ENCODE measurements around the gene KRCC1.

The KRCC1 gene

DNA sequence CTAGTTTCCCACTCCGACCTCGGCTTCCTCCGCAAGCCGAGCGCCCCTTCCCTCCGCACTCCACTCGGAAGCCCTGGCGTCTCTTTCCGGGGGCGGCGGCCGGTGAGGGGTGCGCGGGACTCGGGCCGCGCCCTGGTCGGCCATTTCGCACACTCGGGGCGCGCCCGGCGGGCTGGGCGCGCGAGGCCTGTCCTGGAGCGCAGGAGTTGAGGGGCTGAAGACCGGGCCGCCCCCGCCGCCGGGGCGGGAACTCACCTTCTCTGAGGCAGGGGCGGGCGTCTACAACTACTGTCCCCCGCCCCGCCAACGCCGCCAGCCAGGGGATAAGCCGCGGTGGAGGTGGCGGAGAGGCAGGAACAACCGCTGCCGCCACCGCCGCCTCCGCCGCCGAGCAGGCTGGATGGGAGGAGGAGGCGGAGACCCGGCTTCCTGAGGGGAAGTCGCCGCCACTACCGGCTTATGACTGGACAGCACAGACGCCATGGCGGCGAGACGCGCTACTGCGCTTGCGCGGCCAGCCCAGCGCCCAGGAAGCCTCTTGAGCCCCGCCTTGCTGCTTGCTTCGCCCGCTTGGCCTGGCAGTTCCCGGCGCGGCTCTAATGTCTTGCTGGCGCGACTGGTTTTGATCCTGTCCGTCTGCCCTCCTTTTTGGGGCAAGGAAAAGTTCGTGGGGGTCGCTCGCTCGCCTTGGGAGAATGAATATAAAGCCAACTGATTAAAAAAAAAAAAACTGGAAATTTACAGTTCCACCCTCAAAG lies at the start of gene KRCC1:
KRCC1 (minus strand) TSS at position 413 of the 758 bp plus-strand sequence. CDS start 27,220 bp downstream, outside the sequence.
- H3K4me3 ChIP-seq (replicated peaks in 1 of 2; ENCODE audit: low read depth in 2 of 2, low read length in 2 of 2): peak within 1 kb of the TSS; percentile 74 to 80
- TF ChIP-seq, protein P1, sequence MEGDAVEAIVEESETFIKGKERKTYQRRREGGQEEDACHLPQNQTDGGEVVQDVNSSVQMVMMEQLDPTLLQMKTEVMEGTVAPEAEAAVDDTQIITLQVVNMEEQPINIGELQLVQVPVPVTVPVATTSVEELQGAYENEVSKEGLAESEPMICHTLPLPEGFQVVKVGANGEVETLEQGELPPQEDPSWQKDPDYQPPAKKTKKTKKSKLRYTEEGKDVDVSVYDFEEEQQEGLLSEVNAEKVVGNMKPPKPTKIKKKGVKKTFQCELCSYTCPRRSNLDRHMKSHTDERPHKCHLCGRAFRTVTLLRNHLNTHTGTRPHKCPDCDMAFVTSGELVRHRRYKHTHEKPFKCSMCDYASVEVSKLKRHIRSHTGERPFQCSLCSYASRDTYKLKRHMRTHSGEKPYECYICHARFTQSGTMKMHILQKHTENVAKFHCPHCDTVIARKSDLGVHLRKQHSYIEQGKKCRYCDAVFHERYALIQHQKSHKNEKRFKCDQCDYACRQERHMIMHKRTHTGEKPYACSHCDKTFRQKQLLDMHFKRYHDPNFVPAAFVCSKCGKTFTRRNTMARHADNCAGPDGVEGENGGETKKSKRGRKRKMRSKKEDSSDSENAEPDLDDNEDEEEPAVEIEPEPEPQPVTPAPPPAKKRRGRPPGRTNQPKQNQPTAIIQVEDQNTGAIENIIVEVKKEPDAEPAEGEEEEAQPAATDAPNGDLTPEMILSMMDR (IDR thresholded peaks at IDR 0.05; ENCODE audit: low read depth, low read length): no peak
- peak; percentile 97 to 98 for DNase-seq (ENCODE audit: low read depth in 2 of 2)

DNA sequence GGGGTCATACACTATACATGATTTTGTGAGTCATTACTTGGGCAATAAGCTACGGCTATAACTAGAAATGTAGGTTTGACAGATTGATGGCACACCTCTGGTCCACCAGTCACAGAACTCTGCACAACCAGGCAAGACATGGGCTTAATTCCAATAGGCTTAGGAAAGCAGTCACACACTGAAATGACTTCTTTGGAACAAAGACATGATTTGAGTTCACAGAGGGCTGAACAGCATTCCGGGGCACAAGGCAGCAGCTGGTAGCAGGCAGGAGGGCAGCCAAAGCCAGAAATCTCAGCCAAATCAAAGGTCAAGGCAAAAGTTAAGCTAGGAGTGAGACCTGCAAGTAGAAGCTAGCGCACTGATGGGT lies 44.9 kb upstream of the KRCC1 start:
- TF ChIP-seq, protein P1 (IDR thresholded peaks at IDR 0.05; ENCODE audit: low read depth, low read length): no peak
- DNase-seq (ENCODE audit: low read depth in 2 of 2): no peak
- H3K4me3 ChIP-seq (replicated peaks in 1 of 2; ENCODE audit: low read depth in 2 of 2, low read length in 2 of 2): no peak overlapping the region

DNA sequence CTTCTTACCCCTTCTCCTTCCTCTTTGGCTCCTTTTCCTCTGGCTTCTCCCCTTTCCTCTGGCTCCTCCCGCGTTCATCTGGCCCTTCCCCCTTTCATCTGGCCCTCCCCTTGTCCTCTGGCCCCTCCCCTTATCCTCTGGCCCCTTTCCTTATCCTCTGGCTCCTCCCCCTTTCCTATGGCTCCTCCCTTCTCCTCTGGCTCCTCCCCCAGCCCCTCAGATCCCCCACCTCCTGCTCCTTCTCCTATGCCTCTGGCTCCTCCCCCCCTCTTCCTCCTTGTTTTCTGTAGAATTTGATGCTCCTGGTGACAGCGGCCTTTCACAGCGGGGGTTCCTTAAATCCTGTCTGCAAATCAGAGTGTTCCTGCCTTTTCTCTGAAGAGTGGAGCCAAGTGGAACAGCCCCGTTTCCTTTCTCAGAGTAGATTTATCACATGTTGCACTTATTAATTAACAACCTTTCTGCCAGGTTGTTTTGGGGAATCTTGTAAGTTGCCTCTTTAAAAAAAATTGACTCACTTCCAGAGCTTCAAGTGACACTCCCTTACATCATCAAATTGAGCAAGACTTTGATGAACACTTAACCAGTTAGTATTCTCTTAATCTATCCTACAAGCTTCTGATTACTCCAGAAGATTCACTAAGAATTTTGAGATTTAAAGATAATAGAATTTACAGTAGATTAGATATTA lies 44.4 kb upstream of the KRCC1 start:
- TF ChIP-seq, protein P1 (IDR thresholded peaks at IDR 0.05; ENCODE audit: low read depth, low read length): no peak
- peak; percentile 10 to 41 for DNase-seq (ENCODE audit: low read depth in 2 of 2)

DNA sequence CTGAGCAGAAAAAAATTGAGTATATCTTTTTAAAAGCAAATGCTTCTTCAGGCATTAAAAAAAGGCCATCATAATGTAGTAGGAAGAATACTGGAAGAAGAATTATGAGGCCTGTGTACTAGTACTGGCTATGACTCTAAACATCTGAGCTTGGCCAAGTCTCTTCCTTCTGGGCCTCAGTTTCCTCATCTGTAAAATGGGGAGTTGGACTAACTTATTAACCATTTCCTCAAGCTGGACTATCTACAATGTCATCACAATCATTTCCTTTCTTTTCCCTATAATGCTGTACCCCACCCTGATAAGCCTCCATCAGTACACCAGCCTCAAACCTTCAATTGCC lies 42.9 kb upstream of the KRCC1 start:
- DNase-seq (ENCODE audit: low read depth in 2 of 2): no peak
- no peak overlapping the region for H3K4me3 ChIP-seq (replicated peaks in 1 of 2; ENCODE audit: low read depth in 2 of 2, low read length in 2 of 2)
- TF ChIP-seq, protein P1 (IDR thresholded peaks at IDR 0.05; ENCODE audit: low read depth, low read length): no peak

More for the DNA sequence above, 44.4 kb upstream of the KRCC1 start:
- no peak overlapping the region for H3K4me3 ChIP-seq (replicated peaks in 1 of 2; ENCODE audit: low read depth in 2 of 2, low read length in 2 of 2)

DNA sequence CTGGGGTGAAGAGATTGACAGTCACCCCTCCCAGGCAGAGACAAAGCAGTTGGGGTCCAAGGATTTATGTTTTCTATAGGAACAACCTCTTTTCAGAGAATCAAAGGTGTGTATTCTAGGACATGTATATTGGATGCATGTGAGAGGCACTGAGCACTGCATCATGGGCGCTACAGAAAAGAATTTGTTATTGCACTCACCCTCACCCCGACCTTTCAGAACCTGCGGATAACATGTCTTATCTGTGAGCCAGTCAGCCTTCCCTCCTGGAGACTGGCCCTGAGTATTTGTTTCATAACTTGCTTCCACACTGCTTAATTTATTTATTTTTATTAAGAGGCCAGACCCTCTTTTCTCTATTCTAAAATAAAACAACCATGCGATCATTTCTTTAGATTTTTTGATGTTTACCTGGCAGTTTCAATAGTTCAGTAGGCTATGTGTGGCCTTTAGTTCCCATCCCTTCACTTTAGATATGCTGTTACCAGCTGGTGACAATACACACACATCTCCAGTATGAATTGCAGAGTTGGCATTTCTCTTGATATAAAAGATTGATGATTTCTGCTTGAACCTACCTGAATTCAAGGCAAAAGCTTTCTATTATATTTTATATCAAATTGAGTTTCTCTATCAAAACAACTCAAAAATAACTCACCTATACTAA lies 42.4 kb upstream of the KRCC1 start:
- TF ChIP-seq, protein P1 (IDR thresholded peaks at IDR 0.05; ENCODE audit: low read depth, low read length): no peak
- no peak overlapping the region for H3K4me3 ChIP-seq (replicated peaks in 1 of 2; ENCODE audit: low read depth in 2 of 2, low read length in 2 of 2)
- DNase-seq (ENCODE audit: low read depth in 2 of 2): no peak

DNA sequence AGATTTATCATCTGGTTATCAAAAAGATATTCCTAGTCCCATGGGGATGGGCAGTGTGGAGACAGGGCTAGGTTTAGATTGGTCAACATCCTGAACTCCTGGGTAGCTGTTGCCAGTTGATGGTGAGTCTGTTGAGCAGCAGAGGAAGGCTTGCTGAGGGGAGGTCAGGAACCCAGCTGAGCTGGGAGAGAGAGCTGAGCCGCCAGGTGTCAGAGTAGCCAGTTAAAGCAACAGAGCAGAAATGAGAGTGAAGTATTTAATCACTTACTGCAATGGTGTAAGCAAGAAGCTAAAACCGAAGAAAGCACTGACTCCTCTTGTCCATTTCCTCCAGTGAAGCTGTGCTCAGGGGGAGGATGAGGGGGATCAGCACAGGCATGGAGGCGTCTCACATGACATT lies 41.6 kb upstream of the KRCC1 start:
- TF ChIP-seq, protein P1 (IDR thresholded peaks at IDR 0.05; ENCODE audit: low read depth, low read length): no peak
- no peak for DNase-seq (ENCODE audit: low read depth in 2 of 2)
- no peak overlapping the region for H3K4me3 ChIP-seq (replicated peaks in 1 of 2; ENCODE audit: low read depth in 2 of 2, low read length in 2 of 2)
